Astrocyte (in vitro differentiated cells and primary cell): ENCODE measurements around the gene SNCG. TPM values are rescaled to one million over a fixed set of nuclear protein-coding genes. Genes with fewer than 3 reads are reported as not detected.
"Not testable (repeated sequence)": the region's sequence is repeated elsewhere in the genome, so short reads cannot be mapped to it uniquely, and the experiment has no call there.

Source experiments
- DNase-seq: peaks from one replicate; pipeline ENCODE4 v3.0.0-alpha.2; 2010; ENCODE audit warnings: low read depth
- FAIRE-seq: peaks from 2 replicates; lab custom pipeline; 2011; peaks lifted over from hg19 to GRCh38; lab: Jason Lieb, UNC
- H2AFZ ChIP-seq: 2 replicates; pipeline ENCODE4 v1.6.0; 2012; ENCODE audit warnings: low read depth, low read length, inconsistent platforms
- H3K27ac ChIP-seq: 2 replicates; pipeline ENCODE4 v1.5.1; 2011; ENCODE audit warnings: low read depth, low read length, inconsistent platforms
- H3K27me3 ChIP-seq: 2 replicates; pipeline ENCODE4 v1.6.0; 2011; ENCODE audit warnings: low read length, inconsistent platforms; ENCODE audit not compliant: insufficient read depth
- H3K36me3 ChIP-seq: 2 replicates; pipeline ENCODE4 v1.5.1; 2011; ENCODE audit warnings: low read length, inconsistent platforms; ENCODE audit not compliant: insufficient read depth
- H3K4me1 ChIP-seq: 2 replicates; pipeline ENCODE4 v1.5.1; 2011; ENCODE audit warnings: low read length, inconsistent platforms; ENCODE audit not compliant: insufficient read depth
- H3K4me2 ChIP-seq: 2 replicates; pipeline ENCODE4 v1.6.0; 2012; ENCODE audit warnings: low read length, inconsistent platforms
- H3K4me3 ChIP-seq: 2 replicates; pipeline ENCODE4 v1.5.1; 2011; ENCODE audit warnings: low read depth, mild to moderate bottlenecking, low read length, inconsistent platforms; ENCODE audit not compliant: insufficient read depth
- H3K79me2 ChIP-seq: 2 replicates; pipeline ENCODE4 v1.6.0; 2012; ENCODE audit warnings: mild to moderate bottlenecking, low read length, inconsistent platforms; ENCODE audit not compliant: insufficient read depth
- H3K9ac ChIP-seq: 2 replicates; pipeline ENCODE4 v1.6.0; 2012; ENCODE audit warnings: mild to moderate bottlenecking, low read length, inconsistent platforms
- H3K9me3 ChIP-seq: 2 replicates; pipeline ENCODE4 v1.5.1; 2012; ENCODE audit warnings: low read depth, mild to moderate bottlenecking, low read length, inconsistent platforms; ENCODE audit not compliant: insufficient read depth
- H4K20me1 ChIP-seq: 2 replicates; pipeline ENCODE4 v1.6.0; 2012; ENCODE audit warnings: low read length, inconsistent platforms; ENCODE audit not compliant: insufficient read depth
- H3K27ac Mint-ChIP-seq: one replicate; pipeline ENCODE4 v1.8.0; 2021; ENCODE audit warnings: mild to moderate bottlenecking, mixed read lengths; ENCODE audit not compliant: unreplicated experiment
- H3K27me3 Mint-ChIP-seq: one replicate; pipeline ENCODE4 v1.8.0; 2021; ENCODE audit warnings: low read depth, mixed read lengths; ENCODE audit not compliant: unreplicated experiment
- H3K36me3 Mint-ChIP-seq: one replicate; pipeline ENCODE4 v1.8.0; 2021; ENCODE audit warnings: low read depth, mixed read lengths; ENCODE audit not compliant: unreplicated experiment
- H3K4me1 Mint-ChIP-seq: one replicate; pipeline ENCODE4 v1.8.0; 2021; ENCODE audit warnings: low read depth, mixed read lengths; ENCODE audit not compliant: unreplicated experiment
- H3K4me3 Mint-ChIP-seq: one replicate; pipeline ENCODE4 v1.8.0; 2021; ENCODE audit warnings: mild to moderate bottlenecking, moderate library complexity, mixed read lengths; ENCODE audit not compliant: unreplicated experiment
- H3K9me3 Mint-ChIP-seq: one replicate; pipeline ENCODE4 v1.8.0; 2021; ENCODE audit warnings: mild to moderate bottlenecking, mixed read lengths; ENCODE audit not compliant: unreplicated experiment
- CTCF ChIP-seq: IDR thresholded peaks from 2 replicates; pipeline ENCODE4 v1.5.1; 2011; ENCODE audit warnings: low read depth, mild to moderate bottlenecking, inconsistent platforms, low read length, moderate library complexity; ENCODE audit not compliant: insufficient read depth
- EZH2 ChIP-seq: IDR thresholded peaks from 2 replicates; pipeline ENCODE4 v1.6.1; 2012; ENCODE audit warnings: mild to moderate bottlenecking, low read length, inconsistent platforms; ENCODE audit not compliant: insufficient read depth
- total RNA-seq: library from RNA; stranded (reverse); gene quantifications from 2 replicates; pipeline ENCODE4 v1.2.1, GENCODE V29; 2021

The SNCG gene
- total RNA-seq, 1 donor from 2014 or later = 3.0 TPM

- TF ChIP-seq CTCF (no peak), EZH2 (no peak)
- Mint-ChIP-seq H3K27me3 (peaks cover 2% of the 10 kb centered on the region), H3K4me1 (no peaks in the 10 kb centered on the region), H3K36me3 (no peaks in the 10 kb centered on the region), H3K9me3 (no peaks in the 10 kb centered on the region), H3K4me3 (no peak overlapping the region), H3K27ac (no peak overlapping the region)
- DNase-seq (no peak), FAIRE-seq (no peak)
- Histone ChIP-seq H3K27me3 (peaks cover 3% of the 10 kb centered on the region), H3K27ac (no peak overlapping the region), H3K9ac (no peak overlapping the region), H3K4me3 (no peak overlapping the region), H3K4me2 (no peak overlapping the region), H3K79me2 (no peaks in the 10 kb centered on the region), H3K4me1 (no peaks in the 10 kb centered on the region), H3K36me3 (no peaks in the 10 kb centered on the region), H3K9me3 (no peaks in the 10 kb centered on the region), H4K20me1 (no peaks in the 10 kb centered on the region), H2AFZ (no peak overlapping the region)
Measured at GRCh38 chr10:86992456-86992855, 34.1 kb downstream of the SNCG start.

- Mint-ChIP-seq H3K27me3 (peaks cover 2% of the 10 kb centered on the region), H3K4me1 (no peaks in the 10 kb centered on the region), H3K27ac (no peak overlapping the region), H3K9me3 (no peaks in the 10 kb centered on the region), H3K4me3 (no peak overlapping the region), H3K36me3 (no peaks in the 10 kb centered on the region)
- H2AFZ ChIP-seq = no peak overlapping the region
- no peaks in the 10 kb centered on the region for H3K4me1 ChIP-seq
- no peaks in the 10 kb centered on the region for H3K9me3 ChIP-seq
- no peaks in the 10 kb centered on the region for H3K79me2 ChIP-seq
- H3K36me3 ChIP-seq = no peaks in the 10 kb centered on the region
- H3K4me3 ChIP-seq = no peak overlapping the region
- H4K20me1 ChIP-seq = no peaks in the 10 kb centered on the region
- no peak for DNase-seq
- H3K9ac ChIP-seq = no peak overlapping the region
- H3K27ac ChIP-seq = no peak overlapping the region
- no peak overlapping the region for H3K4me2 ChIP-seq
- FAIRE-seq = no peak
- peaks cover 3% of the 10 kb centered on the region for H3K27me3 ChIP-seq
- no peak for TF ChIP-seq CTCF
- no peak for TF ChIP-seq EZH2
Measured at GRCh38 chr10:86992929-86993328, 34.5 kb downstream of the SNCG start.

GRCh38 chr10:86999802-87000403, 41.5 kb downstream of the SNCG start:
- FAIRE-seq, H2AFZ ChIP-seq, H3K4me1 ChIP-seq: not testable (repeated sequence)

More at GRCh38 chr10:86999802-87000403, 41.5 kb downstream of the SNCG start:
- not testable (repeated sequence) for DNase-seq, H3K9me3 Mint-ChIP-seq, H3K9ac ChIP-seq, H3K27ac ChIP-seq, H3K27me3 ChIP-seq, H3K4me3 ChIP-seq, H4K20me1 ChIP-seq, H3K36me3 Mint-ChIP-seq, H3K9me3 ChIP-seq, H3K27ac Mint-ChIP-seq, H3K4me2 ChIP-seq, H3K79me2 ChIP-seq, H3K36me3 ChIP-seq, H3K27me3 Mint-ChIP-seq, H3K4me3 Mint-ChIP-seq
- H3K4me1 Mint-ChIP-seq = peaks cover 11% of the 10 kb centered on the region
